Colon (tissue), 2 donors: Measurements from ENCODE around the gene CST5.
"Not testable (repeated sequence)": the region's sequence is repeated elsewhere in the genome, so short reads cannot be mapped to it uniquely, and the experiment has no call there.

Source experiments
- FAIRE-seq: peaks from 2 replicates; lab custom pipeline; 2012; peaks lifted over from hg19 to GRCh38; lab: Jason Lieb, UNC
- donor health status: control.
- donor health status: control.

The CST5 gene

GRCh38 chr20:23841693-23842092 lies 37.9 kb downstream of the CST5 start:
- FAIRE-seq, result no peak

GRCh38 chr20:23835716-23836115 lies 43.8 kb downstream of the CST5 start:
- no peak for FAIRE-seq

- FAIRE-seq, result no peak
Observed at GRCh38 chr20:23832775-23833513, 46.6 kb downstream of the CST5 start.

- FAIRE-seq, result not testable (repeated sequence)
Observed at GRCh38 chr20:23831961-23832360, 47.6 kb downstream of the CST5 start.

GRCh38 chr20:23826541-23827021 lies 53.0 kb downstream of the CST5 start, which contains the start of gene CST2:
CST2 (minus strand) TSS chr20:23826729; CDS start chr20:23826660, 69 bp downstream.
- no peak for FAIRE-seq
